ENCODE results near the gene ZNF337.
"Not testable (repeated sequence)": the region's sequence is repeated elsewhere in the genome, so short reads cannot be mapped to it uniquely, and the experiment has no call there.

Gene ZNF337

GRCh38 chr20:25690427-25690826 lies 6.2 kb downstream of the ZNF337 start:
- DNase-seq, result no peak

GRCh38 chr20:25686081-25687067 lies 10.3 kb downstream of the ZNF337 start:
- DNase-seq, result no peak

- DNase-seq, result no peak
Observed at GRCh38 chr20:25685276-25686080, 11.2 kb downstream of the ZNF337 start.

GRCh38 chr20:25683826-25684225 lies 12.8 kb downstream of the ZNF337 start:
- DNase-seq, result not testable (repeated sequence)

GRCh38 chr20:25683050-25683449 lies 13.6 kb downstream of the ZNF337 start:
- DNase-seq, result no peak

- DNase-seq, result no peak
Observed at GRCh38 chr20:25676164-25676809, 20.4 kb downstream of the ZNF337 start.

- DNase-seq, result no peak
Observed at GRCh38 chr20:25675161-25675560, 21.5 kb downstream of the ZNF337 start.

- DNase-seq, result no peak
Observed at GRCh38 chr20:25672659-25673235, 23.9 kb downstream of the ZNF337 start.

- no peak for DNase-seq
Observed at GRCh38 chr20:25669826-25670422, 26.7 kb downstream of the ZNF337 start.

GRCh38 chr20:25668446-25668845 lies 28.2 kb downstream of the ZNF337 start:
- DNase-seq, result no peak

GRCh38 chr20:25659999-25660398 lies 36.7 kb downstream of the ZNF337 start:
- no peak for DNase-seq

- no peak for DNase-seq
Observed at GRCh38 chr20:25654487-25654886, 42.2 kb downstream of the ZNF337 start.

GRCh38 chr20:25652866-25653265 lies 43.8 kb downstream of the ZNF337 start:
- not testable (repeated sequence) for DNase-seq

GRCh38 chr20:25644814-25645213 lies 51.8 kb downstream of the ZNF337 start:
- DNase-seq, result no peak

- DNase-seq, result no peak
Observed at GRCh38 chr20:25643716-25644115, 52.9 kb downstream of the ZNF337 start.

GRCh38 chr20:25637247-25637646 lies 59.4 kb downstream of the ZNF337 start:
- no peak for DNase-seq

GRCh38 chr20:25632940-25633790 lies 63.5 kb downstream of the ZNF337 start:
- DNase-seq, result no peak

GRCh38 chr20:25630615-25631014 lies 66.0 kb downstream of the ZNF337 start:
- DNase-seq, result not testable (repeated sequence)

- DNase-seq, result no peak
Observed at GRCh38 chr20:25629816-25630499, 66.7 kb downstream of the ZNF337 start.

- no peak for DNase-seq
Observed at GRCh38 chr20:25626779-25627178, 69.9 kb downstream of the ZNF337 start.

- no peak for DNase-seq
Observed at GRCh38 chr20:25624500-25624939, 72.1 kb downstream of the ZNF337 start.

All from CD4-positive, alpha-beta T cell treated with Interferon alpha-2 for 1 hour (primary cell).